Dedifferentiated amniotic fluid mesenchymal stem cell (primary cell): ENCODE results near the gene DRC1.

Experiments
- DNase-seq: peaks from one replicate; pipeline ENCODE4 v3.0.0-alpha.2; 2016; ENCODE audit errors: extremely low spot score

The DRC1 gene

DNA sequence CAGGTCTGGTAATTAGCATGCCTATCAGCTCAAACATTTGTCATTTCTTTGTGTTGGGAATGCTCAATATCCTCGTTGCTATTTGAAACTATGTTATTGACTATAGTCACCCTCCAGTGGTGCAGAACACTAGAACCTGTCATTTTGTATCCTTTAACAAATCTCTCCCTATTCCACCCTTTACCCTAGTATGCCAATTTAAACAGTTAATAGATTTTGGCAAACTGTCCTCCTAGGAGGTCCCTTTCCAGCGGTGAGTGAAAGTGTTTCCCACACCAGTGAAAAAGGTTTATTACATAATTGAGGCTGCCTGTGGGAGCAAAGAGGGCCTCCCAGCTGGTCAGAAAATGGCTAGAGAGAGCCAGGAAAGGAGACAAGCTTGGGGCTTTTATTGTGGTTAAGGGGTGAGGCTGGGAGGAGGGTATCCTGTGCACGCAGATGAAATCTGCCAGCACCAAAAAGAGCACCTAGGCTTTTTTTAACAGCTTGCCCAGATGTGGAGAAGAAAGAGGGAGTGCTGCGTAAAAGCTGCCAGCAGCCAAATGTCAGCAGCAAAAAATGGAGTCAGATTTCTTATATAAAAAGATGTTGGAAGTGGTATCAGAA is 1.8 kb upstream of the DRC1 start:
- no peak for DNase-seq

DNA sequence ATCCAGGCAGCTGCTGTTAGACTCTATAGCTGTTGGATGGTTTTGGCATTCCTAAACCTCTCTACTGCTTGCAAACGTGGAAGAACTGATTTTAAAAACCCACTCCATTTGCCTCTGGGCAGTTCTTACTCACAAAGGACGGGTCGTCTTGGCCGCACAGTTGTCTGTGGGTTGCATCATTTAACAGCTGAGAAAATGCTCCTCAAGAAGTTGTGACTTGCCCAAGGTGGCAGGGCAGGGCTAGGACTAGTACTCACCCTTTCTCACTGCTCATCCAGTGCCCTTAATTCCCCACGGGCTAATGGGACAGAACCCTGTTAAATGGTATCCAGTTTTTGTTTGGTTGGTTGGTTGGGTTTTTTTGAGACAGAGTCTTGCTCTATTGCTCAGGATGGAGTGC is 997 bp upstream of the DRC1 start:
- no peak for DNase-seq

DNA sequence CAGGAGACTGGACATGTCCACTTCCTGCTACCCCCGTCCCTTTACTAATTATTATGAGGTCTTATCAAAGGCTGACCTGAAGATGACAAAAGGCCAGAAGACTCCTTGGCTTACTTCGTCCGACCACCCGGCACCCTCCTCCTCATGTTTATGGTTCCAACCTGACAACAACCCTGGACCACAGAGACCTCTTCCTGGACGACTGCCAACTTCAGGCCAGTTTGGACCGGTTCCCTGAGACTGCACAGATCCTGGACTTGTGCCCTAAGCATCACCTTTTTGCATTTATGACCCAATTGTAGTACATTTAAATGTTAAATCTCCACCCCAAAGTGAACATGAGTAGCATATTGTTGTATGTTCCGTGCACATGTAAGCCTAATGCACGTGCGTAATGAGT is 5.8 kb downstream of the DRC1 start:
- no peak for DNase-seq

DNA sequence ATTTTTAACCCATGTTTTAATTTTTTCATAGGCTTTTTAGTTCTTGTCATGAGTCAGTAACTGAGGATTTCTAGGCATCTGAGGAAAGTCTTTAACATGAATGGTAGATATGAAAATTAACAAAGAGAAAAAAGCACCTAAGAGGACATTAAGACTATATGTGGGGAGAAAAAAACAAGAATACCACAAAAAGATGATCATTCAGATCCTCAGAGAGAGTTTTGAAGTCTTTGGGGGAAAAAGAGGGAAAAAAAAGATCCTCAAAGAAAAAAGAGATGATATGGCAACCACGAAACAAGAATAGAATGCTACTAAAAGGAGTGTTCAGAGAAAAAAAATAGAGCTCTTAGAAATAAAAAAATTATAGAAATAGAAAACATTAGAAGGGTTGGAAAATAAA is 8.1 kb downstream of the DRC1 start:
- DNase-seq: no peak

DNA sequence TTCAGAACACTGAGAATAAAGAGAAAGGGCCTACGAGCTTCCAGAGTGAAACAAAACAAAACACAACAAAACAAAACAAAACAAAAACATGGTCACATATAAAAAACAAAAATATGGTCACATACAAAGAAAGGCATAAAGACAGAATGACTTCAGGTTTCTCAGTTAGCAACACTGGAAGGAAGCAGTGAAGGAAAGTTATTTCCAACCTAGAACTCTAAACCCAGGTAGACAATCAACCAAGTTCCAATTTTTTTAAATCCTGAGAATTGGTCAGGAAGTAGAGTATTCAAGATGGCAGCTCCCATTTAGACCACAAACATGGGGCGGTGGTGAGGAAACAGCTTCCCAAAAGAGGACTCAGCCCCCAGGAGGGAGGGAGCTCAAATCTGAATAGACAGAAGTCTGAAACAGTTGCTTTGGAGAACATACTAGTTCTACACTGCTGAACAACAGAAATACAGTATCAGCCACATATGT is 9.1 kb downstream of the DRC1 start:
- DNase-seq: no peak

DNA sequence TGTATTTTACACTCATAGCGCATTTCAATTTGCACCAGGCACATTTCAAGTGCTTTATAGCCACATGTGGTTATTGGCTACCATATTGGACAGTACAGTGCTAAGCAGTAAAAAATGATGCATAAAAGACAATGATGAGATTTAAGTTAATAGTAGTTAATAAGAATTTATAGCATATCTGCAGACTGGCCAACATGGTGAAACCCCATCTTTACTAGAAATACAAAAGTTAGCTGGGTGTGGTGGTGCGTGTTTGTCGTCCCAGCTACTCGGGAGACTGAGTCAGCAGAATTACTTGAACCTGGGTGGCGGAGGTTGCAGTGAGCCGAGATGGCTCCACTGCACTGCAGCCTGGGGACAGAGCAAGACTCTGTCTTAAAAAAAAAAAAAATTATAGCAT is 9.7 kb downstream of the DRC1 start:
- DNase-seq: no peak

DNA sequence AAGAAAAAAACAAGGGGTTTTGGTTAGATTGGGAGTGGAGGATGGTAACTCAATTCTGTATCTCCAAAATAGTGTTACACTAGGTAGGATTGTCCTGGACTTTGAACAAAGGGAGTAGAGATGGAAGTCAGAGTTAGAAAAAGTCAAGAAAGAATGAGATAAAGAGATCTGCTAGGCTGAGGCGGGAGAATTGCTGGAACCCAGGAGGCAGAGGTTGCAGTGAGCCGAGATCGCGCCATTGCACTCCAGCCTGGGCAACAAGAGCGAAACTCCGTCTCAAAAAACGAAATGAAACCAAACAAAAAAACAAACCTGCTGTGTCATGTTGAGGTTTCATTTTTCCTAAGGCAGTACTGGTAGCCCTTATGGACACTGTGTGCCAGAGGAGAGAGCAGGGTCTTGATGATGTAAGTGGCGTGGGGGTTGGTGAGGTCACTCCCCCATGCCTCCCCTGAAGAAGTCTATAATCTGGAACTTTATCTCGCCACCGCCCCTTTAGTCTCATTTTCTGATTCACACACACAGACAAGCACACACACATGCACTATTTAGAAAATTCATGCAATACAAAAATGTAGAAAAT is 10.5 kb downstream of the DRC1 start:
- no peak for DNase-seq

DNA sequence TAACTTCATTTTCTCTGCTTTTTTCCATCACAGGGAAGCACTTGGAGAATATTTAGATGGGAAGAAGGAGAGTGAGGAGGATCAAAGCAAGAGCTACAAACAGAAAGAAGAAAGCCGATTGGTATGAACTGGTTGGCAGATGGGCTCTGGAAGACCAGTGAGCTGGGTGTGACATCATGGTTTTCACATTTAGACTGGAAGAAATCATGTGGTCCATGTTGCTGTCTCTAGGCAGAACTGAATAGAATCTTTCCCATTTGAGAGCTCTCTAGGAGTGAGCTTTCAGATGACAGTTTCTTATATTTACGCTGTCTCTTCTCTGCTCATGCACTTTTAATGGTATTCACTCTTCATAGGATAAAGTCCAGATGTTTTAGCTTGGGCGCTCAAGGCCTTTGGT is 12.6 kb downstream of the DRC1 start:
- DNase-seq: no peak

DNA sequence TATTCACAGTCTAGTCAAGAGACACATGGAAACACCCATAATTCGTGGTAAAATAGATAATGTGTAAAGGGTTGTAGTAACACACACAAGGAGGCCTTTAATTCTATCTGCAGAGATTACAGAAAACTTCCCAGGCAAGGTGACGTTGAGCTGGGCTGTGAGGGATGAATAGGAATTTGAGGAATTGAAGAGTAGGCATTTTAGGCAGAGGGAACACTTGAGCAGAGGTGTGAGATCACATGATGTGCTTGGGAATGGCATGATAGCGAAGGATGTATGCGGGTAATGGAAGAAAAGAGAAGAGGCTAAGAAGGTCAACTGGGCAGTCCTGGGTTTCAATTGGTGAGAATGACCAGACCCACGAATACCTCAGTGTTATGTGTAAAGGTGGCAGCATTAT is 20.2 kb downstream of the DRC1 start:
- DNase-seq: no peak

DNA sequence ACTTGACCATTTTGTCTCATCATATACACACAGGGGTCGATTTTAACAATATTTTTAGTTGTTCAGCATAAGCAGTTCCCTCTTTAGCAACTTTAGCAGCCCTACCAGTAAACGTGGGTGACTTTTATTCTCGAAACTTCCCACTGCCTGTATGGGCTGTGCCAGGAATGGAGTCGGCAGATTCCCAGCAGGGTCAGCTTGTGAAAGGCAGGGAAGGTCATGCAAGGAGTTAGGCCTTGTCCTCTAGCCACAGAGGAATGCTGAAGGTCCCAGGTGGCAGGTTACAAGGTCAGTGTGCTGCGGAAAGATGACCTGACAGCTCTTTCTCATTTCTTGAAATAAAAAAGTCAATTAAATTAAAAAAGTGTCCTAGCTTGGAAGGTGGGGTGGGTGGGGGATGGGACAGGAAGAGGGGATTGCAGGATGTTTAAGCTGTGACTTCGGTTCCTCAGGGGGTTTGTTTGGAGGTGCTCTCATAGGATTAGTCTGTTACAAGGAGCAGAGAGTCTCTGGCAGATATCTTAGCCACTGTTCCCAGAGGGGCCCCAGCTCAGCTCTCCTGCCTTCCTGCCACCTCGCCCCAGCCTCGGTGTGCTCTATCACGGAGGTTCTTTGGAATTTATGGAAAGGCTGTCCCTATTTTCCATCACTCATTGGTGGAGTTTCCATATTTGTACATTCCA is 21.4 kb downstream of the DRC1 start:
- DNase-seq: no peak

DNA sequence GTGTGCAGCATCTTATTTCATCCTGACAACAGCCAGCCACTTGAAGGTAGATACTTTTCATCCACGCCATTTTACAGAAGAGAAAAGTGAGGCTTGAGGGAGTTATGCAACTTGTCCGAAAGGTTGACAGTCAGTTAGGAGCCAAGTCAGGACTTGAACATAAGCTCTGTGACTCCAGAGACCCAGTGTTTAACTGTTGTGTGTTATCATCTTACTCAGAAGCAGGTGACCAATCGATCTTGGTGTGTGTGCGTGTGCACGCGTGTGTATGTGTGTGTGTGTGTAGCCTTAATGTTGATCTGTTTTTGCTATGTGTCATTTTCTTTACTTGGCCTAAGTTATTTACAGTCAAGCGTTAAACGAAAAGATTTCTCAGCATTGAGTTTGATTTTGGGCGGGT is 22.0 kb downstream of the DRC1 start:
- no peak for DNase-seq

DNA sequence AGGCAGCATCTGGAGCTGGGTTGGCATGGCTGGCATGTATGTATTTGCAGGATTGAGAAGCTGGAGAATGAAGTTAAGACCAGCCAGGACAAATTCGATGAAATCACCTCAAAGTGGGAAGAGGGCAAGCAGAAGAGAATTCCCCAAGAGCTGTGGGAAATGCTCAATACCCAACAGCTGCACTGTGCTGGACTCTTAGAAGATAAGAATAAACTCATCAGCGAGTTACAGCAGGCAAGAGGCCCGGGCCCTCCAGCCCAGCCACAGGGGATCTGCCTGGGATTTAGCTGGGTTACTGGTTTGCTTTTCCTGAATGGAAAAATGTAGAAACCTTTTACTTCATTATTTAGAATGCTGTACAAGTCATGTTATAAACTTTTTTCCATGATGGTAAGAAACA is 22.5 kb downstream of the DRC1 start:
- DNase-seq: no peak

DNA sequence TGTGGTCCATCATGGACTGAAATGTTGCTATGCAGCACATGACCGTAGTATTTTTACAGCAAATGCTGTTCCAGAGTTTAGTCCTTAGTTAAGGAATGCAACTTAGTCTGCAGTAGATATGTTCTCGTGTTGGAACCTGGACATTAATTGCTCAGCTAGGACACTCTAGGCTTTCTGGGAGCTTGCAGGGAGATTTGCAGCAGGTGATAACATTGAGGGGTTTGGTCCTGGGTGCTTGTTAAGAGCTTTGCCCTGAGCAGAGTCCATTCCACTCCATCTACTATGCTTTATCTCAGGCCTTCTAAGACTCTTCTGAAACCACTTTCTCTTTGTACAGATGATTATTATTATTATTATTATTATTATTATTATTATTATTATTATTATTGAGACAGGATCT is 27.1 kb downstream of the DRC1 start:
- no peak for DNase-seq

DNA sequence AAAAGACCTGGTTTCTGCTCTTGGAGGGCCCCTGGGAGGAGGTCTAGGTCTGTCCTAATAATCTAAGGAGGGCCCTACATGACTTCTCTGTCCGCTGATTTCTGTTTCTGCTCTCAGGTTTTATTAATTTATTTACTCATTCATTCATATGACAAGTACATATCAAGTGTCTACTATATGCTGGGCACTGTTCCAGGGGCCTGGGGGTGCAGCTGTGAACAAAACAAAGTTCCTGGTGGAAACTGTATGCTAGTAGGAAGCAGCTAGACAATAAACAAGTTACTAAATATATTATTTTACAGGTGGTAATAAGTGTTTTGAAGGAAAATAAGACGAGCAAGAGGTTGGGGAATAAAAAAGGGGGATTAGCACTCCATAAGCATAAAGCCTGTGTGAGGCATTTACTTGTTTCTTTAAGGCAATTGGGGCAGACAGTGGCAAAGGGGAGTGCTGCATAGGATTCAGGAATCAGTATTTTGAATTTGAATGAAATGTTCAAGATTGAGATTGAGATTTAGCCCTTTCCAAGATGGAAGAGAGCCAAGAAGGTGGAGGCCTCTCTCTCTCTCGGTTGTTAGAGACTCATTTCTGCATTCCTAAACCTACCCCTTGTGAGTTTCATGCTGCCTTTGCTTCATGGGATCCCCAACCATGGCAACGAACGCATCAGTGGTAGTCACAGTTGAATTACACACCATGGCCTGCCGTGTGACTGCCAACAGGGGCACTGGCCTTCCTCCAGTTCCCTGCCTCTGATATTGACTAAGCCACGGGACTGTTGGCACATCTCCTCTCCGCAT is 28.3 kb downstream of the DRC1 start:
- DNase-seq: no peak

DNA sequence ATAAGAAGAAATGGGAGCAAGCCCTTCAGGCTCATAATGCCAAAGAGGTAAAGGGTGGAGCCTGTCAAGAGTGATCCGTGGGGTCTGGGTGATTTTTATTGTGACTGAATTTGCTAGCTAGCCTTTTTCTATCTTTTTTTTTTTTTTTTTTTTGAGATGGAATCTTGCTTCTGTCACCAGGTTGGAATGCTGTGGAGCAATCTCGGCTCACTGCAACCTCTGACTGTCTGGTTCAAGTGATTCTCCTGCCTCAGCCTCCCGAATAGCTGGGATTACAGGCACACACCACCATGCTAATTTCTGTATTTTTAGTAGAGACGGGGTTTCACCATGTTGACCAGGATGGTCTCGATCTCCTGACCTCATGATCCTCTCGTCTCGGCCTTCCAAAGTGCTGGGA is 29.1 kb downstream of the DRC1 start:
- no peak for DNase-seq

DNA sequence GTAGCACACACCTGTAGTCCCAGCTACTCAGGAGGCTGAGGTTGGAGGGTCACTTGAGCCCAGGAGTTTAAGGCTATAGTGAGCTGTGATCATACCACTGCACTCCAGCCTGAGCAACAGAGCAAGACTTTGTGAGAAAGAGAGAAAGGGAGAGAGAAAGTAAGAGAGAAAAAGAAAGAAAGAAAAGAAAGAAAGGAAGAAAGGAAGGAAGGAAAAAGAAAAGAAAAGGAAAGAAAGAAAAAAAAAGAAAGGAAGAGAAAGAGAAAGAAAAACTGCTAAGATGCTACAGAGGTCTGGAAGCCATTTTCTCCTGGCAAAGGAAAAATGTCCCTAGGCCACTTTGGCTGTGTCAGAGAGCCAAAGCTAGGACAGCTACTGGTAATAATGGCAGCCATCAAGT is 30.6 kb downstream of the DRC1 start:
- no peak for DNase-seq

DNA sequence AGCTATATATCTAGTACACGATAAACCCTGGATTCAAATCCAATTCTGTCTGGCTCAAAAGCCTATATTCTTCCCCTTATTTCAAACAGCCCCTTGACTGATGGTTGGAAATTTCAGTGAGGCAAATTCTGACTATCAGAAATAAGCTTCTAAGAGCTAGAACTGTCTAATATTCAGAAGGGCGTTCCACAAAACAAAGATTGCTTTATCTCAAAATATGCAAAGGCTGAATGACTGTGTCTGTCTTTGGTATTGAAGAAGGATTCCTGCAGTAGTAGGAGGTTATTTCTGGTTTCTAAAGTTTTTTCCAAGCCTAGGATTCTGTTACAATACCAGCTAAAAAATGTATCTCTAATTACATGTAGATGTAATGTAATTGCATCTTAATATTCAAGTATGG is 31.1 kb downstream of the DRC1 start:
- no peak for DNase-seq

DNA sequence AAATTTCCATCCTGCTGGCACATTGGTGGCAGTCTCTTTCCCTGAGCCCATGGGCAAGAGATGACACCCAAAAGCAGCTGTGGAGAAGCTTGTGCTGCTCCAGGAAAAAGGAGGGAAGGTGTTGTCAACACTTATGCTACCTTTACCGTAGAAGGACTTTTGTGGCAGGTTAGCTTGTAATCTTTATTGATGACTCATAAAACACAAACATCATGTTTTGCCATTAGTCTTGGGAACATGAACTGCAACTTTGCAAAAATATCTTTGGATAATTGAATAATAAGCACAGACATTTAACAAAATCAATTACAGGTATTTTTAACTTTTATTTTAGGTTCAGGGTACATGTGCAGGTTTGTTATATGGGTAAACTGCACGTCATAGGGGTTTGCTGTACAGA is 33.4 kb downstream of the DRC1 start:
- no peak for DNase-seq

DNA sequence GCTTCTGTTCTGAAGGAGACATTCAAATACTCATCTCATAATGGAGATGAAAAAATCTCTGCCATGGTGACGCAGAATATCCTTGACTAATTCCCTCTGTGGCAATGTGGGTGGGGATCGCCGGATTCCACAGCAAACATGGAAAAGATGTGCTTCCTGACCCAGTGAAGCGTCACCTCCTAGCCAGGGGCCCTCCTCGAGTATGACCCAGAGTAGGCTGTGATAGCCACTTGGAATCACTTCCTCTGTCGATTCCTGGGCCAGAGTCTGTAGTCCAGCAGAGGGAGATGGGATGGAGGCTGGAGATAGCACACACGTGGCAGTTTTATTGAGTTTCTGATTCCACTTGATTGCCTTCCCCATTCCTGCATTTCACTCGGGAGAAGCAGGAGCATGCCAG is 36.8 kb downstream of the DRC1 start:
- DNase-seq: peak; percentile 59

DNA sequence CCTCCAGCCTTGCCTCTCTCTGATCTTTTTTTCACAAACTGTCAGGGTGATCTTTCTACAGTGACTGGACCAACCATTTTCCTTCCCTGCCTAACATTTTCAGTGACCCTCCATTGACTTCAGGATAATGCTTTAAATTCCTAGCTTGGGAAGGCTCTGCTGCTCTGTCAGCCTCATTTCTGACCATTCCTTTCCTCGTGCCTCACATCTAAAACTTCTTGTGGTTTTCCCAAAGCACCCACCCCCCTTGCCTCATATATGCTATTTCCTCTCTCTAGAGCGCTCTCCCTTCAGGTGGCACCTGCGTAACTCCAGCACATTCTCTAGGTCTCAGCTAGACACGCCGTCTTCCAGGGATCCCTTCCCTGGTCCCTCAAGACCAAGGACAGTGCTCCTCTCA is 37.2 kb downstream of the DRC1 start:
- DNase-seq: no peak

DNA sequence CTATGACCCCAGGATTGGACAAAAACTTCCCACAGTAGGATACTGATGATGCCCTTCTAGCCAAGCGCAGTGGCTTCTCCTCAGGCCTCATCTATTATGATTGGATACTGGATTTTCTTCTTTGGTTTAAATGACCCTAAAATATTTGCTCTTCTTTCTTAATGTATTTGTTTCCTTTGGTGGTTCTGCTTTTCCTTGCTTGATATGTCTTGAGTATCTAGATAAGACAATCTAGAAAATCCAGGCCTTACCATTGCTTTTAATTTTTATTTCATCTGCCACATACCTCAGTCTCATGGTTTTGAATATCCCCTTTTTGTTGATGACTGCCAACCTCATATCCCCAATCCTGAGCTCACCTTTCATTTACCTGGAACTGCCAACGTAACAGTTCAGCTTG is 40.6 kb downstream of the DRC1 start:
- DNase-seq: no peak

DNA sequence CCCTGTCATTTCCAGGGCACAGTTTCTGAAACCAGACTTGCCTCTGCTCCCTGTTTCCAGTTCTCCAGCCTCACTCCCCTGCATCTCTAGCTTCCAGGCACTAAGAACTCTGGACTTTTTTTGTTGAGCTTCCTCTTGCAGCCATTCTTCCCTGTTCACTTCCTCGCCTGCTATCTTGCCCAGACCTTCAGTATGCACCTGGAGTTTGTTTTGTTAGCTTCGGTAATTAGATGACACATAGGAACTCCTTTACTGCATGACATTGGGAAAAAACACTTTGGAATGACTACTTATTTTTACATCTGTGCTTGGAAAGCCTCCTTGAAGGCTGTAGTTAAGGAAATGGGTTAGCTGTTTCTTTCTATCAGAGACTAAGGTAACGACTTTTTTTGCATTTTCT is 41.0 kb downstream of the DRC1 start:
- no peak for DNase-seq

DNA sequence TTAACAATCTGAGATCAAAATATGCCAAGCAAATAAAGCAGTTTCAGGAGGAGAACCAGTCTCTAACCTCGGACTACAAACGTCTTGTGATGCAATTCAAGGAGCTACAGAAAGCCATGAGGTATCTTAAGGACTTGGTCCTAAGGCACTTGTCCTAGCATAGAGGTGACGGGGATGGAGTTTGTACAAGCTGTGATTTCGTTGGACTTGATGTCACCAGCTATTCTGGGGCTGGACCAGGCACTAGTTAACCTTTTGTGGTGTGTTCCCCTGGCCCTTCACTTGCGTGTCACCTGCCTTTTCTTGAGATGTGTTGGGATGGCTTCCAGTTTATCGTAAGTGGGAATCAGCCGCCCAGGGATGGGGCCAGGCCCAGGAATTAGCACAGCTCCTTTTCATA is 42.5 kb downstream of the DRC1 start:
- DNase-seq: no peak
